Measurements from ENCODE around the gene FMO5. TPM values are rescaled to one million over a fixed set of nuclear protein-coding genes. Genes with fewer than 3 reads are reported as not detected.

FMO5 gene
- total RNA-seq, 1 experiment from 2014 or later: 2.8 TPM

GRCh38 chr1:147189514-147189913 lies 35.6 kb downstream of the FMO5 start:
- no peak overlapping the region for H3K4me3 ChIP-seq (ENCODE audit: low read length)
- ChIA-PET POLR2A (ENCODE audit: unreplicated experiment) (no interaction called here), CTCF (no interaction called here)
- H3K4me2 ChIP-seq (ENCODE audit: low read length): no peak overlapping the region
- no peaks in the 10 kb centered on the region for H3K36me3 ChIP-seq (ENCODE audit: low read depth, low read length)
- no peak overlapping the region for H2AFZ ChIP-seq (ENCODE audit: low read length)
- intact Hi-C loops (cut with micrococcal nuclease): loop anchor here (2.0 kb wide), 1 partner anchor 17 kb away; no protein-coding TSS in a partner anchor
- no peak overlapping the region for H3K9ac ChIP-seq (ENCODE audit: low read length)
- no peaks in the 10 kb centered on the region for H3K9me3 ChIP-seq (ENCODE audit: low read length)
- no peaks in the 10 kb centered on the region for H3K9me2 ChIP-seq (replicated peaks; ENCODE audit: low read length)
- TF ChIP-seq EZH2 (IDR thresholded peaks at IDR 0.05; ENCODE audit: low read length, unreplicated experiment): no peak
- TF ChIP-seq EZH2phosphoT487 (IDR thresholded peaks at IDR 0.05; ENCODE audit: borderline replicate concordance, low read length): no peak
- no peak for TF ChIP-seq CTCF (conservative IDR thresholded peaks at IDR 0.05; ENCODE audit: low read depth, low read length)
- no TSS peak for BruUV-seq (replicated peaks)
- H3K4me1 ChIP-seq (ENCODE audit: insufficient read depth, low read length): no peaks in the 10 kb centered on the region; the same call in 1 of the 2 replicates
- no peaks in the 10 kb centered on the region for H4K20me1 ChIP-seq (ENCODE audit: low read length)
- no peaks in the 10 kb centered on the region for H3K27me3 ChIP-seq (ENCODE audit: low read length)
- ATAC-seq (no peak), DNase-seq (no peak)
- no peaks in the 10 kb centered on the region for H3K79me2 ChIP-seq (ENCODE audit: low read length)
- H3K27ac ChIP-seq (ENCODE audit: low read length): no peak overlapping the region
- no peaks in the 10 kb centered on the region for H3F3A ChIP-seq (ENCODE audit: low read length, unreplicated experiment)

- CTCF ChIA-PET: no interaction called here
- BruUV-seq (replicated peaks): no TSS peak
- H3K27me3 ChIP-seq (ENCODE audit: low read length): no peaks in the 10 kb centered on the region
- H3K4me2 ChIP-seq (ENCODE audit: low read length): no peak overlapping the region
- H3F3A ChIP-seq (ENCODE audit: low read length, unreplicated experiment): no peaks in the 10 kb centered on the region
- no peak overlapping the region for H2AFZ ChIP-seq (ENCODE audit: low read length)
- H3K36me3 ChIP-seq (ENCODE audit: low read depth, low read length): no peaks in the 10 kb centered on the region
- no peaks in the 10 kb centered on the region for H3K9me2 ChIP-seq (replicated peaks; ENCODE audit: low read length)
- POLR2A ChIA-PET (ENCODE audit: unreplicated experiment): no interaction called here
- ATAC-seq (no peak), DNase-seq (no peak)
- H3K9me3 ChIP-seq (ENCODE audit: low read length): no peaks in the 10 kb centered on the region
- no peak overlapping the region for H3K27ac ChIP-seq (ENCODE audit: low read length)
- intact Hi-C loops (cut with micrococcal nuclease): no loop called here
- no peaks in the 10 kb centered on the region for H3K79me2 ChIP-seq (ENCODE audit: low read length)
- H3K4me1 ChIP-seq (ENCODE audit: insufficient read depth, low read length): no peaks in the 10 kb centered on the region; the same call in 1 of the 2 replicates
- no peaks in the 10 kb centered on the region for H4K20me1 ChIP-seq (ENCODE audit: low read length)
- H3K9ac ChIP-seq (ENCODE audit: low read length): no peak overlapping the region
- TF ChIP-seq EZH2 (IDR thresholded peaks at IDR 0.05; ENCODE audit: low read length, unreplicated experiment): no peak
- TF ChIP-seq EZH2phosphoT487 (IDR thresholded peaks at IDR 0.05; ENCODE audit: borderline replicate concordance, low read length): no peak
- TF ChIP-seq CTCF (conservative IDR thresholded peaks at IDR 0.05; ENCODE audit: low read depth, low read length): no peak
- no peak overlapping the region for H3K4me3 ChIP-seq (ENCODE audit: low read length)
Measured at GRCh38 chr1:147185432-147185831, 39.7 kb downstream of the FMO5 start.

- peaks cover 25% of the 10 kb centered on the region for H3K4me1 ChIP-seq (ENCODE audit: insufficient read depth, low read length)
- H3K27me3 ChIP-seq (ENCODE audit: low read length): no peaks in the 10 kb centered on the region
- peak overlapping the region; percentile 2; the same call in 1 of the 2 replicates for H3K4me3 ChIP-seq (ENCODE audit: low read length)
- CTCF ChIA-PET: no interaction called here
- H3K4me2 ChIP-seq (ENCODE audit: low read length): peak overlapping the region; percentile 21
- no peak overlapping the region for H3K27ac ChIP-seq (ENCODE audit: low read length)
- H3K36me3 ChIP-seq (ENCODE audit: low read depth, low read length): no peaks in the 10 kb centered on the region
- H4K20me1 ChIP-seq (ENCODE audit: low read length): no peaks in the 10 kb centered on the region
- H3K79me2 ChIP-seq (ENCODE audit: low read length): peaks cover 17% of the 10 kb centered on the region
- DNase-seq: peak; percentile 64
- TF ChIP-seq EZH2 (IDR thresholded peaks at IDR 0.05; ENCODE audit: low read length, unreplicated experiment): no peak
- no peak for TF ChIP-seq EZH2phosphoT487 (IDR thresholded peaks at IDR 0.05; ENCODE audit: borderline replicate concordance, low read length)
- no peak for TF ChIP-seq CTCF (conservative IDR thresholded peaks at IDR 0.05; ENCODE audit: low read depth, low read length)
- ATAC-seq: peak; percentile 57
- H3K9ac ChIP-seq (ENCODE audit: low read length): no peak overlapping the region
- H2AFZ ChIP-seq (ENCODE audit: low read length): peak overlapping the region; percentile 31
- intact Hi-C loops (cut with micrococcal nuclease): no loop called here
- POLR2A ChIA-PET (ENCODE audit: unreplicated experiment): no interaction called here
- no peaks in the 10 kb centered on the region for H3K9me3 ChIP-seq (ENCODE audit: low read length)
- H3K9me2 ChIP-seq (replicated peaks; ENCODE audit: low read length): no peaks in the 10 kb centered on the region
- BruUV-seq (replicated peaks): no TSS peak
- no peaks in the 10 kb centered on the region for H3F3A ChIP-seq (ENCODE audit: low read length, unreplicated experiment)
Measured at GRCh38 chr1:147177611-147178380, 47.3 kb downstream of the FMO5 start.
